ENCODE measurements around the gene BABAM2.

BABAM2 gene

DNA sequence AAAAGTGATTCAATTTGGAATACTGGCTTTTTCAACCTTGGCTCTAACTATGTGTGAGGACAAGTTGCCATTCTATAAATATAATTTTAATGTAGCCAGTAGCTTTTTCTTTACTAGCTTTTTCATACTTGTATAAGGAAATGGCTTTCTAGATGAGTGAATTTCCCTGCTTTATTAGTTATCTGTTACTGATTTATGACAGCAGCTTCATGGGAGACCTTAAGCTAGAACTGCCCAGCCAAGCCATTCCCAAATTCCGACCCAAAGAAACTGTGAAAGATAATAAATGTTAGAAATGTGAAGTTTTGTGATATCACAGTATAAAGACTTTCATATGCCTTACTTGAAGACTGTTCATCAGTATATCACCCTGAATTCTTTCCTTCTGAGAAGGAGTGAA, 32.3 kb downstream of the BABAM2 start:
- DNase-seq (ENCODE audit: low read depth): no peak
- no peak overlapping the region for H3K4me3 ChIP-seq (ENCODE audit: low read depth, low read length)
- TF ChIP-seq, protein P1, sequence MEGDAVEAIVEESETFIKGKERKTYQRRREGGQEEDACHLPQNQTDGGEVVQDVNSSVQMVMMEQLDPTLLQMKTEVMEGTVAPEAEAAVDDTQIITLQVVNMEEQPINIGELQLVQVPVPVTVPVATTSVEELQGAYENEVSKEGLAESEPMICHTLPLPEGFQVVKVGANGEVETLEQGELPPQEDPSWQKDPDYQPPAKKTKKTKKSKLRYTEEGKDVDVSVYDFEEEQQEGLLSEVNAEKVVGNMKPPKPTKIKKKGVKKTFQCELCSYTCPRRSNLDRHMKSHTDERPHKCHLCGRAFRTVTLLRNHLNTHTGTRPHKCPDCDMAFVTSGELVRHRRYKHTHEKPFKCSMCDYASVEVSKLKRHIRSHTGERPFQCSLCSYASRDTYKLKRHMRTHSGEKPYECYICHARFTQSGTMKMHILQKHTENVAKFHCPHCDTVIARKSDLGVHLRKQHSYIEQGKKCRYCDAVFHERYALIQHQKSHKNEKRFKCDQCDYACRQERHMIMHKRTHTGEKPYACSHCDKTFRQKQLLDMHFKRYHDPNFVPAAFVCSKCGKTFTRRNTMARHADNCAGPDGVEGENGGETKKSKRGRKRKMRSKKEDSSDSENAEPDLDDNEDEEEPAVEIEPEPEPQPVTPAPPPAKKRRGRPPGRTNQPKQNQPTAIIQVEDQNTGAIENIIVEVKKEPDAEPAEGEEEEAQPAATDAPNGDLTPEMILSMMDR (conservative IDR thresholded peaks at IDR 0.05; ENCODE audit: low read depth, low read length): no peak

DNA sequence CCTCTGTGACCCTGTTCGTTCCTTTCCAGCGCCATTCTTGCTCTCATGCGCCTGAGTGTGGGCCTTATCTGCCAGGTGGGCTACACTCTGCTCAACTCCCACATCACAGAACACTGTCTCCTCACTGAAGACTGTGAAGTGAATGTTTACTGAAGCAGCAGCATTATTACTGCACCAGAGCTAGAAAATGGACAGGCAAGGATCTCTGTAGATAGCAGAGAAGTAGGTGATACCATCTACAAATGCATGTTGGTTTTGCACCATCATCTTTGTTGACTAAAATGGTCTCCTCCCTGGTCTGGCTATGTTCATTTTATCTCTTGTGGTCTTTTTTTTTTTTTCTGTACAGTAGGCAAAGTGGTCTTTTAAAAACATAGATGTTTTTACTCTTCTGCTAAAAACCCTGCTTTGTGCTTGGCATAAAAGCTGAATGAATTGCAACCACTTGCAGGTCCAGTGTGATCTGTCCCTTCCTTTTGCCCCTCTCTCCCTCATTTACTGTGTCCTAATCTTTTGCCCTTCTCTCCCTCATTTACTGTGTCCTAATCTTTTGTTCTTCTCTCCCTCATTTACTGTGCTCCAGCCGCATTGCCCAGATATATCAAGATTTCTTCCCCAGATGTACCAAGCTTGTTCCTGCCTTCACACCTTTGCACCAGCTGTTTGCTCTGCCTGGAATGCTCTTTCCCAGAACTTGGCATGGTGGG, 35.4 kb downstream of the BABAM2 start:
- TF ChIP-seq, protein P1 (conservative IDR thresholded peaks at IDR 0.05; ENCODE audit: low read depth, low read length): no peak
- no peak overlapping the region for H3K4me3 ChIP-seq (ENCODE audit: low read depth, low read length)
- DNase-seq (ENCODE audit: low read depth): no peak

DNA sequence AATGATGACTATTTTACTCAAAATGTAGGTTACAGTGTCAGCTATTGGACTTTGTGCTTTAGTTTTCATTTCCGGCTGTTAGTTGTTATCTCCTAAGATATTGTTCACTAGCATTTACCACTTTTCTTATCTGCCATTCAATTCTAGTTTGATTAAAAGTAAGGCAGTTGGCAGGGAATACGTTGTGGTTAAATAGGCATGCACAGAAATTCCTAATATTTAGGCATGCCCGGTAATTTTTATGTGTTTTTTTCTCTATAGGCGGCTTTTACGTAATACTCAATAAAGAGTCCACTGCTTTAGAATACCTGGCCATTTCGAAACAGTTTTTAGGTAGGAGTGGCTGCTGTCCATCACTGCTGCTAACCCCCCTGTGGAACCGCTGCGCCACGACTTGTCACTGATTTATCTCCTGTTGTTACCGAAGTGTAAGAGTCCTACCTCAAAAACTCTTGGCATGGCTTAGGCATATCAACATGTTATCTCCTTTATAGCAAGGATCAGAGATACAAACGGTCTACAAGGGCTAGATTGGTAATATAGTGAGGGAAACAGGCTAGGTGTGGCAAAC, 39.5 kb downstream of the BABAM2 start:
- TF ChIP-seq, protein P1 (conservative IDR thresholded peaks at IDR 0.05; ENCODE audit: low read depth, low read length): no peak
- no peak for DNase-seq (ENCODE audit: low read depth)
- H3K4me3 ChIP-seq (ENCODE audit: low read depth, low read length): no peak overlapping the region

DNA sequence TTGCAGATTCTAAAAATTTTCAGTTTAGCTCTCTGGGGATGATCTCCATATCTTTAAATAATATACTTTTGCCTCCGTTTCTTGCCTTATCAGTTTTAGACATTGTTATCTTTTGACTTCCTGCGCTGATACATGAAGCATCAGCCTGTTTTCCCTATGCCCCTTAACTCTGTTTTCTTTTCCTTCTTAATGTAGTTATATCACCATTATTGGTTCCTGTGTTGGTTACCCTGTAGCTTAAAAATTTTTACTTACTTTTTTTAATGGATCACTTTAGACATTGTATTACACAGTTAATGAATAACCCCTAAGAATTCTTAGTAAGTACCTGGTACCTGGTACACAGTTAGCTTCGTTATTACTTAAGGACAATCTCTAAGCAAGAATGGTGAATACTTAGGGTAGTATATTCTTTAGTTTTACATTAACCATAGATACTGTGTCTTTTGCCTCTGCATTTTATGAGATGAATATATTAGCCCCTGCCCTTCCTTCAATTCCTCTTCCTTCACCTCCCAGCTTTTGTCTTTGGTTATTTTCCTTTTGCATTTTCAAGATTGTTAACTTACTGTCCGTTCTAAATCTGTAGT, 40.9 kb downstream of the BABAM2 start:
- TF ChIP-seq, protein P1 (conservative IDR thresholded peaks at IDR 0.05; ENCODE audit: low read depth, low read length): no peak
- no peak for DNase-seq (ENCODE audit: low read depth)
- no peak overlapping the region for H3K4me3 ChIP-seq (ENCODE audit: low read depth, low read length)

DNA sequence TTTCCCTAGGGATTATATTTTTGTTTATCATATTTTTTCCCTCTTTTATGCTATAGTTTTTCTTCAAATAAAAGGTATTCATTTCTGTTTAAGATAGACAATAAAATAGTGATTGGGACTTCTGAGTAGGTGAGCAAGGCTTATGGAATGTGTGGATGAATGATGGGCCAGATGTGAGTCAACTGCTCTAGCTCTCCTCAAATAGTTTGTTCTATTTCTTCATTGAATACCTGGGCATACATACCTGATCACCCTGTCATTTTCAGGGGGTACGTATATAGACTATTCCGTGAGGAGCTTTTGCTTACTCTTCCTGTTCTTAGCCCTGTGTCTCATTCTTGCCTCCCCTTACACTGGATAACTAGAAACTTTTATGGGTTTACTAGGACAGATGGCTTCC, 41.9 kb downstream of the BABAM2 start:
- TF ChIP-seq, protein P1 (conservative IDR thresholded peaks at IDR 0.05; ENCODE audit: low read depth, low read length): no peak

DNA sequence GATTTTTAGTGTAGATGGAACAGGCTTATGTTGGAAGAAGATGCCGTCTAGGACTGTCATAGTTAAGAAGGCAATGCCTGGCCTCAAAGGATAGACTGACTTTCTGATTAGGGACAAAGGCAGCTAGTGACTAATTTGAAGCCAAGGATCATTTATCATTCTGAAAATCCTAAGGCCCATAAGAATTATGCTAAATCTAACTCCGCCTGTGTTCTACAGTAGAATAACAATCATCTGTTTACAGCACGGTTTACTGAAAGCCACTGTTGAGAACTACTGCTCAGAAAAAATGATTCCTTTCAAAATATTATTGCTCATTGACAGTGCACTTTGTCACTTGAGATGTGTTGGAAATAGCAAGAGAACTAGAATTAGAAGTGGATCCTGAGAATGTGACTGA, 44.5 kb downstream of the BABAM2 start:
- TF ChIP-seq, protein P1 (conservative IDR thresholded peaks at IDR 0.05; ENCODE audit: low read depth, low read length): no peak
- DNase-seq (ENCODE audit: low read depth): no peak
- H3K4me3 ChIP-seq (ENCODE audit: low read depth, low read length): no peak overlapping the region

More for the DNA sequence above, 41.9 kb downstream of the BABAM2 start:
- no peak overlapping the region for H3K4me3 ChIP-seq (ENCODE audit: low read depth, low read length)
- DNase-seq (ENCODE audit: low read depth): peak; percentile 63
